Measurements from ENCODE around the gene GPR146.
"Not testable (repeated sequence)": the region's sequence is repeated elsewhere in the genome, so short reads cannot be mapped to it uniquely, and the experiment has no call there.

GPR146 gene

GRCh38 chr7:1001069-1001770, 43.1 kb upstream of the GPR146 start:
- H3K27ac ChIP-seq (ENCODE audit: insufficient read depth, low read length, poor library complexity, severe bottlenecking); H3K4me3 ChIP-seq (ENCODE audit: insufficient read depth, low read depth, low read length, poor library complexity, severe bottlenecking); H3K27me3 ChIP-seq (replicated peaks; ENCODE audit: control insufficient read depth, insufficient read depth, low read length, poor library complexity, severe bottlenecking); H3K9me3 ChIP-seq (ENCODE audit: control insufficient read depth, low read length); H3K4me1 ChIP-seq (ENCODE audit: control insufficient read depth, insufficient read depth, low read length, poor library complexity, severe bottlenecking); DNase-seq: not testable (repeated sequence)
- peaks cover 11% of the 10 kb centered on the region for H3K36me3 ChIP-seq (ENCODE audit: control insufficient read depth, insufficient read depth, low read length)

- not testable (repeated sequence) for H3K27me3 ChIP-seq (replicated peaks; ENCODE audit: control insufficient read depth, insufficient read depth, low read length, poor library complexity, severe bottlenecking); H3K9me3 ChIP-seq (ENCODE audit: control insufficient read depth, low read length); H3K4me3 ChIP-seq (ENCODE audit: insufficient read depth, low read depth, low read length, poor library complexity, severe bottlenecking); H3K4me1 ChIP-seq (ENCODE audit: control insufficient read depth, insufficient read depth, low read length, poor library complexity, severe bottlenecking); H3K27ac ChIP-seq (ENCODE audit: insufficient read depth, low read length, poor library complexity, severe bottlenecking); DNase-seq
- peaks cover 13% of the 10 kb centered on the region for H3K36me3 ChIP-seq (ENCODE audit: control insufficient read depth, insufficient read depth, low read length)
Observed at GRCh38 chr7:1002026-1002425, 42.3 kb upstream of the GPR146 start.

- H3K36me3 ChIP-seq (ENCODE audit: control insufficient read depth, insufficient read depth, low read length) = peaks cover 12% of the 10 kb centered on the region
- not testable (repeated sequence) for H3K27me3 ChIP-seq (replicated peaks; ENCODE audit: control insufficient read depth, insufficient read depth, low read length, poor library complexity, severe bottlenecking); H3K27ac ChIP-seq (ENCODE audit: insufficient read depth, low read length, poor library complexity, severe bottlenecking); H3K9me3 ChIP-seq (ENCODE audit: control insufficient read depth, low read length); DNase-seq; H3K4me3 ChIP-seq (ENCODE audit: insufficient read depth, low read depth, low read length, poor library complexity, severe bottlenecking); H3K4me1 ChIP-seq (ENCODE audit: control insufficient read depth, insufficient read depth, low read length, poor library complexity, severe bottlenecking)
Observed at GRCh38 chr7:1002445-1002844, 41.9 kb upstream of the GPR146 start.

GRCh38 chr7:1004018-1004852, 40.1 kb upstream of the GPR146 start:
- Histone ChIP-seq H3K36me3 (ENCODE audit: control insufficient read depth, insufficient read depth, low read length) (peaks cover 10% of the 10 kb centered on the region), H3K27ac (ENCODE audit: insufficient read depth, low read length, poor library complexity, severe bottlenecking) (no peak overlapping the region), H3K9me3 (ENCODE audit: control insufficient read depth, low read length) (no peaks in the 10 kb centered on the region), H3K4me1 (ENCODE audit: control insufficient read depth, insufficient read depth, low read length, poor library complexity, severe bottlenecking) (no peaks in the 10 kb centered on the region), H3K4me3 (ENCODE audit: insufficient read depth, low read depth, low read length, poor library complexity, severe bottlenecking) (no peak overlapping the region), H3K27me3 (replicated peaks; ENCODE audit: control insufficient read depth, insufficient read depth, low read length, poor library complexity, severe bottlenecking) (no peaks in the 10 kb centered on the region)
- no peak for DNase-seq

- H3K9me3 ChIP-seq (ENCODE audit: control insufficient read depth, low read length) = no peaks in the 10 kb centered on the region
- peaks cover 7% of the 10 kb centered on the region for H3K36me3 ChIP-seq (ENCODE audit: control insufficient read depth, insufficient read depth, low read length)
- no peaks in the 10 kb centered on the region for H3K4me1 ChIP-seq (ENCODE audit: control insufficient read depth, insufficient read depth, low read length, poor library complexity, severe bottlenecking)
- H3K27me3 ChIP-seq (replicated peaks; ENCODE audit: control insufficient read depth, insufficient read depth, low read length, poor library complexity, severe bottlenecking) = no peaks in the 10 kb centered on the region
- H3K4me3 ChIP-seq (ENCODE audit: insufficient read depth, low read depth, low read length, poor library complexity, severe bottlenecking) = no peak overlapping the region
- DNase-seq = no peak
- H3K27ac ChIP-seq (ENCODE audit: insufficient read depth, low read length, poor library complexity, severe bottlenecking) = no peak overlapping the region
Observed at GRCh38 chr7:1005303-1005702, 39.0 kb upstream of the GPR146 start.

- DNase-seq = no peak
- H3K27ac ChIP-seq (ENCODE audit: insufficient read depth, low read length, poor library complexity, severe bottlenecking) = no peak overlapping the region
- peaks cover 7% of the 10 kb centered on the region for H3K36me3 ChIP-seq (ENCODE audit: control insufficient read depth, insufficient read depth, low read length)
- no peak overlapping the region for H3K4me3 ChIP-seq (ENCODE audit: insufficient read depth, low read depth, low read length, poor library complexity, severe bottlenecking)
- peaks cover 5% of the 10 kb centered on the region for H3K4me1 ChIP-seq (ENCODE audit: control insufficient read depth, insufficient read depth, low read length, poor library complexity, severe bottlenecking)
- no peaks in the 10 kb centered on the region for H3K9me3 ChIP-seq (ENCODE audit: control insufficient read depth, low read length)
- H3K27me3 ChIP-seq (replicated peaks; ENCODE audit: control insufficient read depth, insufficient read depth, low read length, poor library complexity, severe bottlenecking) = no peaks in the 10 kb centered on the region
Observed at GRCh38 chr7:1007901-1008300, 36.4 kb upstream of the GPR146 start.

- no peak for DNase-seq
- H3K4me1 ChIP-seq (ENCODE audit: control insufficient read depth, insufficient read depth, low read length, poor library complexity, severe bottlenecking) = peaks cover 5% of the 10 kb centered on the region
- H3K36me3 ChIP-seq (ENCODE audit: control insufficient read depth, insufficient read depth, low read length) = peaks cover 7% of the 10 kb centered on the region
- H3K27me3 ChIP-seq (replicated peaks; ENCODE audit: control insufficient read depth, insufficient read depth, low read length, poor library complexity, severe bottlenecking) = no peaks in the 10 kb centered on the region
- no peaks in the 10 kb centered on the region for H3K9me3 ChIP-seq (ENCODE audit: control insufficient read depth, low read length)
- H3K27ac ChIP-seq (ENCODE audit: insufficient read depth, low read length, poor library complexity, severe bottlenecking) = no peak overlapping the region
- H3K4me3 ChIP-seq (ENCODE audit: insufficient read depth, low read depth, low read length, poor library complexity, severe bottlenecking) = no peak overlapping the region
Observed at GRCh38 chr7:1008733-1009363, 35.5 kb upstream of the GPR146 start.

- DNase-seq = no peak
- H3K27me3 ChIP-seq (replicated peaks; ENCODE audit: control insufficient read depth, insufficient read depth, low read length, poor library complexity, severe bottlenecking) = no peaks in the 10 kb centered on the region
- peaks cover 7% of the 10 kb centered on the region for H3K36me3 ChIP-seq (ENCODE audit: control insufficient read depth, insufficient read depth, low read length)
- peaks cover 5% of the 10 kb centered on the region for H3K4me1 ChIP-seq (ENCODE audit: control insufficient read depth, insufficient read depth, low read length, poor library complexity, severe bottlenecking)
- H3K27ac ChIP-seq (ENCODE audit: insufficient read depth, low read length, poor library complexity, severe bottlenecking) = no peak overlapping the region
- no peaks in the 10 kb centered on the region for H3K9me3 ChIP-seq (ENCODE audit: control insufficient read depth, low read length)
- H3K4me3 ChIP-seq (ENCODE audit: insufficient read depth, low read depth, low read length, poor library complexity, severe bottlenecking) = no peak overlapping the region
Observed at GRCh38 chr7:1009747-1010146, 34.6 kb upstream of the GPR146 start.

GRCh38 chr7:1010226-1010625, 34.1 kb upstream of the GPR146 start:
- Histone ChIP-seq H3K27me3 (replicated peaks; ENCODE audit: control insufficient read depth, insufficient read depth, low read length, poor library complexity, severe bottlenecking) (no peaks in the 10 kb centered on the region), H3K4me3 (ENCODE audit: insufficient read depth, low read depth, low read length, poor library complexity, severe bottlenecking) (no peak overlapping the region), H3K9me3 (ENCODE audit: control insufficient read depth, low read length) (no peaks in the 10 kb centered on the region), H3K36me3 (ENCODE audit: control insufficient read depth, insufficient read depth, low read length) (peaks cover 7% of the 10 kb centered on the region), H3K27ac (ENCODE audit: insufficient read depth, low read length, poor library complexity, severe bottlenecking) (no peak overlapping the region), H3K4me1 (ENCODE audit: control insufficient read depth, insufficient read depth, low read length, poor library complexity, severe bottlenecking) (peaks cover 5% of the 10 kb centered on the region)
- DNase-seq = no peak
